ENCODE results near the gene IQCH.
A peak's percentile ranks its signal among the peaks of the same experiment; 100 is the strongest.

Gene IQCH

DNA sequence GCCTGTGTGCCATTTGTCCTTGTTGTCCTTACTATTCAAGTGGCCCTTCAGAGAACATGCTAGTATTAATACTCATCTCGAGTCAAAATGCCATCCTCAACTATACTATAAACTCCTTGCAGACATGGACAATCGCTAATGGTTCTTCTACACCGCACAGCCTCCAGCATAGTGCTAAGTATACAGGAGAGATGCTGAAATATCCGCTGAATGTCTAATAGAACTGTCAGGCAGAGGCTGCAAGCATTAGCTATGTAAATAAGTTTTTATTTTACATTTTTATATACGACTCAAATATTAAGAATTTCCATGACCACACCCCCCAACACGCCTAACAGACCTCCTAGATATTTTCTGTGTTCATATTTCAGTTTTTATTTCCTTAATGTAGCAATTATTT lies 39.5 kb upstream of the IQCH start:
- H3K4me3 ChIP-seq (ENCODE audit: low read depth, low read length), result no peak overlapping the region
- ChIA-PET POLR2A (no interaction called here), CTCF (no interaction called here)
- no peak for DNase-seq (ENCODE audit: low read depth, low spot score)
- TF ChIP-seq, protein P1, sequence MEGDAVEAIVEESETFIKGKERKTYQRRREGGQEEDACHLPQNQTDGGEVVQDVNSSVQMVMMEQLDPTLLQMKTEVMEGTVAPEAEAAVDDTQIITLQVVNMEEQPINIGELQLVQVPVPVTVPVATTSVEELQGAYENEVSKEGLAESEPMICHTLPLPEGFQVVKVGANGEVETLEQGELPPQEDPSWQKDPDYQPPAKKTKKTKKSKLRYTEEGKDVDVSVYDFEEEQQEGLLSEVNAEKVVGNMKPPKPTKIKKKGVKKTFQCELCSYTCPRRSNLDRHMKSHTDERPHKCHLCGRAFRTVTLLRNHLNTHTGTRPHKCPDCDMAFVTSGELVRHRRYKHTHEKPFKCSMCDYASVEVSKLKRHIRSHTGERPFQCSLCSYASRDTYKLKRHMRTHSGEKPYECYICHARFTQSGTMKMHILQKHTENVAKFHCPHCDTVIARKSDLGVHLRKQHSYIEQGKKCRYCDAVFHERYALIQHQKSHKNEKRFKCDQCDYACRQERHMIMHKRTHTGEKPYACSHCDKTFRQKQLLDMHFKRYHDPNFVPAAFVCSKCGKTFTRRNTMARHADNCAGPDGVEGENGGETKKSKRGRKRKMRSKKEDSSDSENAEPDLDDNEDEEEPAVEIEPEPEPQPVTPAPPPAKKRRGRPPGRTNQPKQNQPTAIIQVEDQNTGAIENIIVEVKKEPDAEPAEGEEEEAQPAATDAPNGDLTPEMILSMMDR (IDR thresholded peaks at IDR 0.05; ENCODE audit: insufficient read depth, low read length, missing control alignments), result no peak

DNA sequence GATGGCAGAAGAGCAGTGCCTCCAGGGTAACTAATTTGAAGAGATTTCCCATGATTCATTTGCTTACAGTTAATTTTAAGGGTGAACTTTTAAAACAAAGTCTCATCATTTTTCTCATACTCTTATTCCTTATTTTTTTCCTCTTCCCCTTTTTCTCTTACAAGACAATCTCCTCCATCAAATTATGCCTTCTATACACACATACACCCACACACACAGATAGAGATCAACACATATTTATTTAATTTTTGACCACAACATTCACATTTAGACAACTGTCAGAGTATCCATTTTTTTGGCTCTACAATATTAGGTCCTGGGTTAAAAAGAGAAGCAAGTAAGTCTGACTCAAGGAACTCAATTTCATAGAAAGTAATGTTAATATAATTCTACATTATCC lies 37.7 kb upstream of the IQCH start:
- CTCF ChIA-PET, result no interaction called here
- POLR2A ChIA-PET, result no interaction called here

DNA sequence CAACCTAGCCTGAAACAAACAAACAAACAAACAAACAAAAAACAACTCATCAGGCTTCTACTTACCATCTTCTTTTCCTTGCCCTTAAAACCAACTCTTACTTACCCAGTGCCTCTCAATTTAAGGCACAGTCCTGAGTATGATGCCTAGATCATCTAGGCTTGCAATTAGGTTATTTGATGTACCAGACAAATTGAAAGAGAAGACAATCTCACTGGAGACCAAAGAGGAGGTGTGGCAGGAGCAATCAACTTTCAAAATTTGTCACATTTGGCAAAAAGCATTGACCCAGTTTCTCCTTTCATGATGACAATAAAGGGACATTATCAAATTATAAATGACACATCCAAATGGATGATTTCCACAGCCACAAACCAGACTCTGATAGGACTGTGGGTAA lies 36.2 kb upstream of the IQCH start:
- no peak for DNase-seq (ENCODE audit: low read depth, low spot score)
- CTCF ChIA-PET, result no interaction called here
- H3K4me3 ChIP-seq (ENCODE audit: low read depth, low read length), result no peak overlapping the region
- TF ChIP-seq, protein P1 (IDR thresholded peaks at IDR 0.05; ENCODE audit: insufficient read depth, low read length, missing control alignments), result no peak
- POLR2A ChIA-PET, result no interaction called here

More for the DNA sequence above, 37.7 kb upstream of the IQCH start:
- TF ChIP-seq, protein P1 (IDR thresholded peaks at IDR 0.05; ENCODE audit: insufficient read depth, low read length, missing control alignments), result no peak
- no peak for DNase-seq (ENCODE audit: low read depth, low spot score)
- H3K4me3 ChIP-seq (ENCODE audit: low read depth, low read length), result no peak overlapping the region

DNA sequence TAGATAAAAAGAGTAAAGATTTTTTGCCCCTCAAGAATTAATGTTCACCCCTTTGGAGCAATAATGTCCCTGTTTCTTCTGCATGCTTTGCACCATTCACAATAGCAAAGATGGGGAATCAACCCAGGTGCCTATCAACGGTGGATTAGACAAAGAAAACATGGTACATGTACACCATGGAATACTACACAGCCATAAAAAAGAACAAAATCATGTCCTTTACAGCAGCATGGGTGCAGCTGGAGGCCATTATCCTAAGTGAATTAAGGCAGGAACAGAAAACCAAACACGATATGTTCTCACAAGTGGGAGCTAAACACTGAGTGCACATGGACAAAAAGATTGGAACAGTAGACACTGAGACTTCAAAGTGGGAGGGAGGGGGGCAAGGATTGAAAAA lies 35.3 kb upstream of the IQCH start:
- ChIA-PET POLR2A (no interaction called here), CTCF (no interaction called here)
- TF ChIP-seq, protein P1 (IDR thresholded peaks at IDR 0.05; ENCODE audit: insufficient read depth, low read length, missing control alignments), result no peak
- no peak for DNase-seq (ENCODE audit: low read depth, low spot score)
- no peak overlapping the region for H3K4me3 ChIP-seq (ENCODE audit: low read depth, low read length)

DNA sequence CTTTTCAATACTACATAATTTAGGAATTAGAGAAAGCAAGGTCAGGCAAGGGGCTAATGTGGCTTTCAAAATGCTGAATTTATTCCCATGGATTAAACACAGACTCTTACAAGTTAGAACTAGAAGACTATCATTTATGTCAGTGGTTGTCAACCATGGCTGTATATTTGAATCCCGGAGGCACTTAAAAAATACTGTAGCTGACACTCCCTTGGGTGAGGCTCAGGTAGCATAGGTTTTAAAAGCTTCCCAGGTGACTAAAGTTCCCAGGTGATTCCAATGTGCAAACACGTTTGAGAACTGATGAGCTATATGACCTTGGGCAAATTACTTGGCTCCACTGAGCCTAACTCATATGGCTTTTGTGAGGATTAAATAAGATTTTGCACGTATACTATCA lies 29.7 kb upstream of the IQCH start:
- TF ChIP-seq, protein P1 (IDR thresholded peaks at IDR 0.05; ENCODE audit: insufficient read depth, low read length, missing control alignments), result no peak
- no peak for DNase-seq (ENCODE audit: low read depth, low spot score)
- H3K4me3 ChIP-seq (ENCODE audit: low read depth, low read length), result no peak overlapping the region
- CTCF ChIA-PET, result interaction anchor here (1.3 to 1.5 kb wide), 3 partner anchors 24 to 278 kb away, joined by 3 read pairs; no protein-coding TSS in a partner anchor
- POLR2A ChIA-PET, result no interaction called here

DNA sequence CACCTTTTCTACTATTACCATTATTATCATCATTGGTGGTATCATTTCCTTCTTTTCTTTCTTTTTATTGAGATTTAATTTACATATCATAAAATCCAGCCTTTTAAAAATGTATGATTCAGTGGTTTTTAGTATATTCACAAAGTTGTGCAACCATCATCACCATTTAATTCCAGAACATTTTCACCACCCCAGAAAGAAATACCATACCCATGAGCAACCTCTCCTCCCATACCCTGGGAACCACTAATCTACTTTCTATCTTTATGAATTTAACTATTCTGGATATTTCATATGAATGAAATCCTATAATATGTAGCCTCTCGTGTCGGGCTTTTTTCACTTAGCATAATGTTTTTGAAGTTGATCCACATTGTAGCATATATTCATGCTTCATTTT lies 29.2 kb upstream of the IQCH start:
- CTCF ChIA-PET, result interaction anchor here (1.3 to 1.5 kb wide), 3 partner anchors 23 to 279 kb away, joined by 3 read pairs; no protein-coding TSS in a partner anchor
- TF ChIP-seq, protein P1 (IDR thresholded peaks at IDR 0.05; ENCODE audit: insufficient read depth, low read length, missing control alignments), result no peak
- DNase-seq (ENCODE audit: low read depth, low spot score), result peak; percentile 45
- POLR2A ChIA-PET, result no interaction called here
- no peak overlapping the region for H3K4me3 ChIP-seq (ENCODE audit: low read depth, low read length)
